ENCODE measurements around the gene HERC4. TPM values are rescaled to one million over a fixed set of nuclear protein-coding genes. Genes with fewer than 3 reads are reported as not detected.

HERC4 gene
- total RNA-seq, 2 donors from 2014 or later = 53.8 to 60.1 TPM

DNA sequence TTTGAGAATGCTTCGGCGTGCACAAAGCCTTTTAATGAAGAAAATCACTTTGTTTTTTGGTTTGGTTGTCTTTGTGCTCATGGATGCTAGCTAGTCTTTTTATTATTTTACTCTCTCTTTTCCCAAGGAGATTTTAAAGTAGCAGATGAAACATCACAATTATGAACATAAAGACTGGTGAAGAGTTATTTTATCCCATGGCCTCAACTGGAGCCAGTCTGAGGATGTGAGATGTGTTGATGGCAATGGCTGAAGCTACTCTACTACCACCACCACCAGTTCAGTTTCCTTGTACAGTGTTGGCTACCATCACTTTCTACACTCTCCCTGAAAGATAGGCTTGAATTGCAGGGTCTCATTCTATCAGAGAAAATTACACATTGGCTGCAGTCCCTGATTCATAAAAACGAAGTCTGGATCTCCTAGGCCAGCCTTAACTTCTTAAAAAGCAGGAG lies 494 bp upstream of the HERC4 start:
- no peak for DNase-seq
- Mint-ChIP-seq H3K27me3 (ENCODE audit: insufficient read depth) (no peaks in the 10 kb centered on the region), H3K9me3 (no peaks in the 10 kb centered on the region), H3K27ac (no peak overlapping the region), H3K36me3 (ENCODE audit: low read depth) (peaks cover 7% of the 10 kb centered on the region), H3K4me3 (peak overlapping the region; percentile 97), H3K4me1 (peaks cover 22% of the 10 kb centered on the region)
- WGBS, 2 experiments (ENCODE audit: insufficient coverage in 1 of 2, insufficient read length in 1 of 2) = 35 to 100% methylated on average over 1 to 3 of the region's 3 CpGs
- TF ChIP-seq, protein P1, sequence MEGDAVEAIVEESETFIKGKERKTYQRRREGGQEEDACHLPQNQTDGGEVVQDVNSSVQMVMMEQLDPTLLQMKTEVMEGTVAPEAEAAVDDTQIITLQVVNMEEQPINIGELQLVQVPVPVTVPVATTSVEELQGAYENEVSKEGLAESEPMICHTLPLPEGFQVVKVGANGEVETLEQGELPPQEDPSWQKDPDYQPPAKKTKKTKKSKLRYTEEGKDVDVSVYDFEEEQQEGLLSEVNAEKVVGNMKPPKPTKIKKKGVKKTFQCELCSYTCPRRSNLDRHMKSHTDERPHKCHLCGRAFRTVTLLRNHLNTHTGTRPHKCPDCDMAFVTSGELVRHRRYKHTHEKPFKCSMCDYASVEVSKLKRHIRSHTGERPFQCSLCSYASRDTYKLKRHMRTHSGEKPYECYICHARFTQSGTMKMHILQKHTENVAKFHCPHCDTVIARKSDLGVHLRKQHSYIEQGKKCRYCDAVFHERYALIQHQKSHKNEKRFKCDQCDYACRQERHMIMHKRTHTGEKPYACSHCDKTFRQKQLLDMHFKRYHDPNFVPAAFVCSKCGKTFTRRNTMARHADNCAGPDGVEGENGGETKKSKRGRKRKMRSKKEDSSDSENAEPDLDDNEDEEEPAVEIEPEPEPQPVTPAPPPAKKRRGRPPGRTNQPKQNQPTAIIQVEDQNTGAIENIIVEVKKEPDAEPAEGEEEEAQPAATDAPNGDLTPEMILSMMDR (conservative IDR thresholded peaks at IDR 0.05) = no peak
- no peaks in the 10 kb centered on the region for H3K9me3 ChIP-seq (ENCODE audit: control insufficient read depth, low read length)
- H3K4me3 ChIP-seq (ENCODE audit: low read length) = peak overlapping the region; percentile 73
- H3K27ac ChIP-seq (ENCODE audit: low read depth, low read length) = peak overlapping the region; percentile 6
- no peak overlapping the region for H3K9ac ChIP-seq (ENCODE audit: extremely low read depth, low read length, poor library complexity, severe bottlenecking)
- H3K27me3 ChIP-seq (ENCODE audit: control insufficient read depth, insufficient read depth, low read length, poor library complexity, severe bottlenecking) = no peaks in the 10 kb centered on the region
- peaks cover 16% of the 10 kb centered on the region for H3K36me3 ChIP-seq (ENCODE audit: control insufficient read depth, insufficient read depth, low read length)
- no peaks in the 10 kb centered on the region for H3K4me1 ChIP-seq (ENCODE audit: control insufficient read depth, insufficient read depth, low read length)

DNA sequence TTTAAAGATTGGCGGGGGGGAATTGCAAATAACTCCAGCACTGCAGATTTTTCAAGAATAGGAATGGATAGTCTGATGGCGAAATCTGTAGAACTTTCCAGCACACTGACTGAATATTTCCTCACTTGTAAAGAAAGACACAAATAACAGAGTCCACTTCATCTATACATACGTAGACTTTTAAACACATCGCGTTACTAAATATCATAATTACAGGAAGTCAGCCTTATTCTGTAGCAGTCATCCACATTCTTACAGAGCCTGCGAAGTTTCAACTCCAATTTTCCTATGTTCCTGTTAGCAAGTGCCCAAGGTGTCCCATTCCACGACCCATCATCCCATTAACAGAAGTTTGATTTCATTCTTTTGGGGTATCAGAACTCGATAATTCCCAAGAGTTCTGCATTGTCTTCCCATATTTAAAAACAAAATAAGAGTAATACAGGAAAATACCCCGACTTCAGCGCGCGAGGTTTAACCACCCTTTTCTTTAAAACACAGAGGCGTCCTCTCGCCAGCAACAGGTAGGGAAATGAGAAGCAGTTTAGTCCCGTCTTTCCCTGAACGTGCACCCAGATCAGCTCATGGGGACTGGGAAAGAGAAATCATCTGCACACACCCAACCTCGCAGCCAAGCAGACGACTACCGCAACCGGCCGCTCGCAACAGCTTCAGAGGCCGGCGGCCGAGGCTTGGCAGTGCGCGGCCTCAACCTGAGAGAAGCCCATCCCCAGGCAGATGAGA lies 880 bp downstream of the HERC4 start:
- no peak for DNase-seq
- peak overlapping the region; percentile 96 for H3K27ac ChIP-seq (ENCODE audit: low read depth, low read length)
- H3K4me3 ChIP-seq (ENCODE audit: low read length) = peak overlapping the region; percentile 89
- H3K27me3 ChIP-seq (ENCODE audit: control insufficient read depth, insufficient read depth, low read length, poor library complexity, severe bottlenecking) = no peaks in the 10 kb centered on the region
- H3K9ac ChIP-seq (ENCODE audit: extremely low read depth, low read length, poor library complexity, severe bottlenecking) = peak overlapping the region; percentile 86
- Mint-ChIP-seq H3K36me3 (ENCODE audit: low read depth) (peaks cover 15% of the 10 kb centered on the region), H3K27ac (peak overlapping the region; percentile 96), H3K4me1 (peaks cover 22% of the 10 kb centered on the region), H3K9me3 (no peaks in the 10 kb centered on the region), H3K4me3 (peak overlapping the region; percentile 97), H3K27me3 (ENCODE audit: insufficient read depth) (no peaks in the 10 kb centered on the region)
- TF ChIP-seq, protein P1 (conservative IDR thresholded peaks at IDR 0.05) = no peak
- H3K36me3 ChIP-seq (ENCODE audit: control insufficient read depth, insufficient read depth, low read length) = peaks cover 19% of the 10 kb centered on the region
- H3K9me3 ChIP-seq (ENCODE audit: control insufficient read depth, low read length) = no peaks in the 10 kb centered on the region
- H3K4me1 ChIP-seq (ENCODE audit: control insufficient read depth, insufficient read depth, low read length) = no peaks in the 10 kb centered on the region
- WGBS, 2 experiments (ENCODE audit: insufficient coverage in 1 of 2, insufficient read length in 1 of 2) = 0% methylated on average over 13 to 27 of the region's 27 CpGs

DNA sequence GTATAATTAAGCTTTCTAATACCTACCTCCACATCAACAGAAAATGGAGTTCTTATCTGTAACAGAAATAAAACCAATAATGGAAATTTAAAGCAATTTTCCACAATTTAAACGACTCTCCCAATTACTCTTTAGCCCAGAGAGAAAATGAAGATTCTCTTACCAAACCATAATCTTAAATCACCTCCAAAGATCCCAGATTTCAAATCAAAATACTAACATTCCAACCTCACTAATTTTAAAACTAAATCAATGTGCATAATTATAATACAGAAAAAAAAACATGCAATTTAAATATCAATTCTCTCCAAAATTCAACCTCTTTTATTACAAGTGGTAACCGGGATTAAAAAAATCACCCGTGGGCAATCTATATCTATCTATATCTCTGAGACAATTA lies 1.5 kb downstream of the HERC4 start:
- peaks cover 20% of the 10 kb centered on the region for H3K36me3 Mint-ChIP-seq (ENCODE audit: low read depth)
- peaks cover 25% of the 10 kb centered on the region for H3K36me3 ChIP-seq (ENCODE audit: control insufficient read depth, insufficient read depth, low read length)
- no peaks in the 10 kb centered on the region for H3K9me3 Mint-ChIP-seq
- TF ChIP-seq, protein P1 (conservative IDR thresholded peaks at IDR 0.05) = no peak
- no peaks in the 10 kb centered on the region for H3K27me3 Mint-ChIP-seq (ENCODE audit: insufficient read depth)
- H3K27ac Mint-ChIP-seq = peak overlapping the region; percentile 96
- no peaks in the 10 kb centered on the region for H3K4me1 ChIP-seq (ENCODE audit: control insufficient read depth, insufficient read depth, low read length)
- peak overlapping the region; percentile 89 for H3K4me3 ChIP-seq (ENCODE audit: low read length)
- WGBS, 2 experiments (ENCODE audit: insufficient coverage in 1 of 2, insufficient read length in 1 of 2) = 10 to 14% methylated on average over 1 to 3 of the region's 3 CpGs
- H3K27ac ChIP-seq (ENCODE audit: low read depth, low read length) = no peak overlapping the region
- no peaks in the 10 kb centered on the region for H3K27me3 ChIP-seq (ENCODE audit: control insufficient read depth, insufficient read depth, low read length, poor library complexity, severe bottlenecking)
- H3K4me3 Mint-ChIP-seq = peak overlapping the region; percentile 97
- DNase-seq = no peak
- H3K9ac ChIP-seq (ENCODE audit: extremely low read depth, low read length, poor library complexity, severe bottlenecking) = peak overlapping the region; percentile 86
- no peaks in the 10 kb centered on the region for H3K9me3 ChIP-seq (ENCODE audit: control insufficient read depth, low read length)
- H3K4me1 Mint-ChIP-seq = peaks cover 22% of the 10 kb centered on the region
